H1 (cell line): Measurements from ENCODE around the gene HES5. TPM values are rescaled to one million over a fixed set of nuclear protein-coding genes. Genes with fewer than 3 reads are reported as not detected.

ENCODE experiments used
- CTCF ChIA-PET: fragments of 300-600 bp; sonication (Branson Sonifier 250); formaldehyde crosslinking; loops from one replicate; lab custom pipeline; 2021; ENCODE audit not compliant: partially characterized antibody; lab: Charles Lee
- POLR2A ChIA-PET: fragments of 300-600 bp; sonication (Branson Sonifier 250); formaldehyde crosslinking; loops from one replicate; lab custom pipeline; 2021; ENCODE audit warnings: inconsistent platforms; ENCODE audit not compliant: partially characterized antibody; lab: Charles Lee
- DNase-seq, 2 experiments: peaks; one replicate each; pipeline versions ENCODE4 v3.0.0 to v3.0.0-alpha.2; 2010 to 2022; ENCODE audit warnings: low spot score in 2 of 2, low read depth in 1 of 2, mixed read lengths in 1 of 2
- FAIRE-seq: peaks from 2 replicates; lab custom pipeline; 2011; peaks lifted over from hg19 to GRCh38; lab: Jason Lieb, UNC
- H2AFZ ChIP-seq: 2 replicates; pipeline ENCODE4 v1.8.1; 2012; ENCODE audit warnings: low read length, inconsistent platforms
- H2AK5ac ChIP-seq: 2 replicates; pipeline ENCODE4 v1.6.1; 2013; ENCODE audit warnings: low read depth, low read length
- H2BK120ac ChIP-seq: replicated peaks from 2 replicates; pipeline ENCODE3; 2013; ENCODE audit warnings: low read depth, low read length, inconsistent platforms
- H2BK12ac ChIP-seq: 2 replicates; pipeline ENCODE4 v1.6.1; 2013; ENCODE audit warnings: low read depth, low read length
- H2BK15ac ChIP-seq: 2 replicates; pipeline ENCODE4 v1.6.1; 2013; ENCODE audit warnings: low read length
- H2BK20ac ChIP-seq: 2 replicates; pipeline ENCODE4 v1.6.1; 2013; ENCODE audit warnings: low read length
- H2BK5ac ChIP-seq: 2 replicates; pipeline ENCODE4 v1.6.1; 2013; ENCODE audit warnings: low read depth, low read length
- H3K14ac ChIP-seq: 2 replicates; pipeline ENCODE4 v1.6.1; 2013; ENCODE audit warnings: inconsistent platforms; ENCODE audit not compliant: insufficient read length
- H3K18ac ChIP-seq: 2 replicates; pipeline ENCODE4 v1.6.1; 2013; ENCODE audit warnings: low read length; ENCODE audit errors: extremely low read depth
- H3K23ac ChIP-seq: 2 replicates; pipeline ENCODE4 v1.6.1; 2013; ENCODE audit warnings: inconsistent platforms; ENCODE audit not compliant: insufficient read length
- H3K23me2 ChIP-seq: 2 replicates; pipeline ENCODE4 v1.6.1; 2013; ENCODE audit warnings: low read depth, low read length
- H3K27ac ChIP-seq: 2 replicates; pipeline ENCODE4 v1.6.1; 2011; ENCODE audit warnings: low read depth, low read length, inconsistent platforms
- H3K27me3 ChIP-seq, 4 experiments: replicated peaks in 1 of 4; 1 replicate in 1 of 4; 2 replicates in 3 of 4; pipeline versions ENCODE4 v1.6.1 to v1.8.1; 2011 to 2013; ENCODE audit warnings: low read length in 3 of 4, mild to moderate bottlenecking in 3 of 4, inconsistent platforms in 2 of 4, mixed read lengths in 2 of 4, moderate library complexity in 1 of 4; ENCODE audit not compliant: control insufficient read depth in 3 of 4, insufficient read depth in 3 of 4; ENCODE audit errors: extremely low read depth in 1 of 4
- H3K36me3 ChIP-seq, 4 experiments: 2 replicates each; pipeline versions ENCODE4 v1.6.1 to v1.8.1; 2011 to 2013; ENCODE audit warnings: mild to moderate bottlenecking in 4 of 4, low read length in 3 of 4, moderate library complexity in 2 of 4, control low read depth in 1 of 4, inconsistent platforms in 1 of 4; ENCODE audit not compliant: insufficient read depth in 4 of 4, control insufficient read depth in 2 of 4
- H3K4ac ChIP-seq: replicated peaks from 2 replicates; pipeline ENCODE3; 2013; ENCODE audit warnings: low read length, low read depth, mixed read lengths, inconsistent platforms; ENCODE audit not compliant: insufficient read length
- H3K4me1 ChIP-seq, 4 experiments: replicated peaks in 1 of 4; 1 replicate in 1 of 4; 2 replicates in 3 of 4; pipeline versions ENCODE4 v1.6.1 to v1.8.1; 2011 to 2013; ENCODE audit warnings: low read length in 3 of 4, inconsistent platforms in 2 of 4, mixed read lengths in 1 of 4; ENCODE audit not compliant: insufficient read depth in 4 of 4, control insufficient read depth in 3 of 4
- H3K4me2 ChIP-seq, 2 experiments: 2 replicates each; pipeline versions ENCODE4 v1.6.1 to v1.8.1; 2011 to 2013; ENCODE audit warnings: low read depth in 2 of 2, low read length in 2 of 2, control low read depth in 1 of 2, inconsistent platforms in 1 of 2, mild to moderate bottlenecking in 1 of 2; ENCODE audit not compliant: insufficient read depth in 1 of 2
- H3K4me3 ChIP-seq, 4 experiments: fragments of 200-600, 300-600 bp in 1 of 4; sonication (generic), shearing (Covaris generic), sonication (Bioruptor Twin) in 1 of 4; 2 replicates each; pipeline versions ENCODE4 v1.5.1 to v1.8.1; 2011 to 2016; ENCODE audit warnings: low read length in 4 of 4, low read depth in 3 of 4, control low read depth in 2 of 4, inconsistent platforms in 2 of 4, mild to moderate bottlenecking in 2 of 4, mixed read lengths in 1 of 4, moderate library complexity in 1 of 4; ENCODE audit not compliant: insufficient read depth in 2 of 4; ENCODE audit errors: extremely low read depth in 1 of 4
- H3K56ac ChIP-seq: replicated peaks from 2 replicates; pipeline ENCODE3; 2013; ENCODE audit warnings: low read depth, mild to moderate bottlenecking, mixed read lengths, low read length, inconsistent platforms; ENCODE audit not compliant: insufficient read length
- H3K79me1 ChIP-seq: 2 replicates; pipeline ENCODE4 v1.6.1; 2013; ENCODE audit warnings: low read depth, low read length, control low read depth
- H3K79me2 ChIP-seq, 2 experiments: 2 replicates each; pipeline versions ENCODE4 v1.6.1 to v1.8.1; 2012 to 2013; ENCODE audit warnings: low read length in 2 of 2, mild to moderate bottlenecking in 2 of 2, inconsistent platforms in 1 of 2; ENCODE audit not compliant: insufficient read depth in 2 of 2, control insufficient read depth in 1 of 2
- H3K9ac ChIP-seq, 4 experiments: replicated peaks in 1 of 4; 1 replicate in 1 of 4; 2 replicates in 3 of 4; pipeline versions ENCODE4 v1.6.1 to v1.8.1; 2011 to 2013; ENCODE audit warnings: low read depth in 3 of 4, low read length in 3 of 4, control low read depth in 2 of 4, mild to moderate bottlenecking in 2 of 4, moderate library complexity in 2 of 4, inconsistent platforms in 1 of 4; ENCODE audit errors: extremely low read depth in 1 of 4
- H3K9me3 ChIP-seq, 2 experiments: 2 replicates each; pipeline versions ENCODE4 v1.6.1 to v1.8.1; 2012 to 2013; ENCODE audit warnings: mild to moderate bottlenecking in 2 of 2, moderate library complexity in 2 of 2, control low read depth in 1 of 2, inconsistent platforms in 1 of 2, low read depth in 1 of 2, low read length in 1 of 2, mixed read lengths in 1 of 2; ENCODE audit not compliant: insufficient read depth in 2 of 2
- H4K20me1 ChIP-seq, 2 experiments: replicated peaks in 1 of 2; 2 replicates each; pipeline versions ENCODE3 to v1.8.1; 2011 to 2013; ENCODE audit warnings: inconsistent platforms in 2 of 2, low read length in 2 of 2, mild to moderate bottlenecking in 1 of 2; ENCODE audit not compliant: insufficient read depth in 2 of 2, control insufficient read depth in 1 of 2
- H4K5ac ChIP-seq: 2 replicates; pipeline ENCODE4 v1.6.1; 2013; ENCODE audit warnings: low read length, low read depth, mixed read lengths, inconsistent platforms; ENCODE audit not compliant: insufficient read length
- H4K8ac ChIP-seq: 2 replicates; pipeline ENCODE4 v1.8.0; 2013; ENCODE audit warnings: mild to moderate bottlenecking, moderate library complexity, low read length, inconsistent platforms; ENCODE audit not compliant: insufficient read depth; ENCODE audit errors: extremely low read depth
- H4K91ac ChIP-seq: replicated peaks from 2 replicates; pipeline ENCODE3; 2013; ENCODE audit warnings: low read length, mixed read lengths, inconsistent platforms; ENCODE audit not compliant: insufficient read length
- KDM1A ChIP-seq: fragments of 200-600, 300-600 bp; sonication (generic); IDR thresholded peaks from 2 replicates; pipeline ENCODE4 v1.7.1; 2016; ENCODE audit warnings: mild to moderate bottlenecking, low read length, borderline replicate concordance
- SIRT6 ChIP-seq: IDR thresholded peaks from one replicate; pipeline ENCODE4 v1.7.1; 2012; ENCODE audit warnings: low read length, inconsistent platforms
- SRF ChIP-seq: IDR thresholded peaks from 2 replicates; pipeline ENCODE4 v1.6.1; 2011; ENCODE audit warnings: mild to moderate bottlenecking, low read depth, low read length, moderate library complexity
- WGBS, 2 experiments: shearing (Covaris generic) in 1 of 2; methylation state at CpG; one replicate each; pipeline versions ENCODE4 v1.1.6 to v1.1.7; 2013 to 2015; ENCODE audit warnings: low lambda C conversion rate in 2 of 2, mixed read lengths in 2 of 2, inconsistent platforms in 1 of 2, low coverage in 1 of 2, missing lambda C conversion rate in 1 of 2; ENCODE audit not compliant: insufficient replicate concordance in 2 of 2, insufficient coverage in 1 of 2, insufficient read length in 1 of 2; ENCODE audit errors: extremely low coverage in 1 of 2, missing lambda C conversion rate in 1 of 2; 5-methylcytosine and 5-hydroxymethylcytosine counted together
- polyA plus RNA-seq, 7 experiments: library from polyadenylated mRNA; depleted of rRNA in 3 of 7; stranded (reverse) in 5 of 7; unstranded in 2 of 7; fragments of >200 nt in 5 of 7; fragments of 200-250 nt in 2 of 7; gene quantifications; 1 replicate in 5 of 7; 2 replicates in 1 of 7; 4 replicates in 1 of 7; pipeline versions ENCODE4 v1.2.1 to v1.2.3, GENCODE V29; 2011 to 2013; ENCODE audit warnings: missing spikeins in 2 of 7, mixed read lengths in 2 of 7
- total RNA-seq: library from RNA; stranded (reverse); fragmentation: NEBNext Ultra II Directional; extraction: Animal tissue kit (Norgen Biotek cat#: 25700); gene quantifications from 2 replicates; pipeline ENCODE4 v1.2.1, GENCODE V29; 2021

The HES5 gene
- total and polyA plus RNA-seq, 2 of the 8 experiments (the other 6 are each of a cell fraction or from before 2014, with no cell fraction given), result 0.22 TPM; not detected in 1

GRCh38 chr1:2480986-2481364, 49.1 kb downstream of the HES5 start:
- Histone ChIP-seq H3K79me2 (no peaks in the 10 kb centered on the region), H3K23me2 (no peaks in the 10 kb centered on the region; the same call in 1 of the 2 replicates), H2BK5ac (no peak overlapping the region), H3K27ac (no peak overlapping the region), H3K9me3 (no peaks in the 10 kb centered on the region; a peak in 1 of 4 replicates), H2BK12ac (no peak overlapping the region), H3K4ac (no peak overlapping the region), H3K18ac (no peak overlapping the region), H2BK15ac (no peak overlapping the region), H4K20me1 (peaks cover 0 to 5% of the 10 kb centered on the region in 2 experiments), H2BK20ac (no peak overlapping the region), H3K4me1 (peaks cover 0 to 2% (median 0%) of the 10 kb centered on the region in 4 experiments; a peak in 1 of 7 replicates), H3K36me3 (no peaks in the 10 kb centered on the region), H2BK120ac (no peak overlapping the region), H3K79me1 (no peaks in the 10 kb centered on the region), H3K23ac (no peak overlapping the region), H2AK5ac (no peak overlapping the region), H3K9ac (no peak overlapping the region), H4K8ac (no peak overlapping the region), H3K14ac (no peak overlapping the region), H3K4me2 (no peak overlapping the region), H4K5ac (no peak overlapping the region), H3K27me3 (0 out of 7 replicates have a peak, but pooled peaks cover 0 to 2% (median 0%) of the 10 kb centered on the region in 4 experiments), H2AFZ (no peak overlapping the region), H4K91ac (no peak overlapping the region), H3K56ac (no peak overlapping the region), H3K4me3 (no peak overlapping the region)
- DNase-seq (no peak), FAIRE-seq (no peak)
- ChIA-PET CTCF (interaction anchor here (1.0 to 2.4 kb wide), 7 partner anchors 8 to 54 kb away, joined by 3 to 14 read pairs (median 5); no protein-coding TSS in a partner anchor), POLR2A (interaction anchor here (0.7 to 1.5 kb wide), 2 partner anchors 48 to 82 kb away, joined by 3 read pairs; no protein-coding TSS in a partner anchor)
- no peak for TF ChIP-seq SRF
- no peak for TF ChIP-seq SIRT6
- TF ChIP-seq KDM1A, result no peak
- WGBS, 2 experiments, result 83% methylated on average over 12 of the region's 12 CpGs; no CpG with 5 or more reads in 1 of the 2 experiments
